Progenitor cell of endocrine pancreas (in vitro differentiated cells): ENCODE results near the gene TTLL3. TPM values are rescaled to one million over a fixed set of nuclear protein-coding genes. Genes with fewer than 3 reads are reported as not detected.

Experiments used
- DNase-seq: peaks from one replicate; pipeline ENCODE4 v3.0.0; 2021; ENCODE audit warnings: low spot score; ENCODE audit not compliant: unreplicated experiment
- H3K27ac Mint-ChIP-seq: 2 replicates; pipeline ENCODE4 v1.8.0; 2021; ENCODE audit warnings: mild to moderate bottlenecking, moderate library complexity, mixed read lengths
- H3K27me3 Mint-ChIP-seq: 2 replicates; pipeline ENCODE4 v1.8.0; 2021; ENCODE audit warnings: mixed read lengths
- H3K36me3 Mint-ChIP-seq: 2 replicates; pipeline ENCODE4 v1.8.0; 2022; ENCODE audit warnings: mixed read lengths; ENCODE audit not compliant: insufficient read depth
- H3K4me1 Mint-ChIP-seq: 2 replicates; pipeline ENCODE4 v1.8.0; 2021; ENCODE audit warnings: low read depth, mixed read lengths
- H3K4me3 Mint-ChIP-seq: 2 replicates; pipeline ENCODE4 v1.8.0; 2021; ENCODE audit warnings: low read depth, mild to moderate bottlenecking, moderate library complexity, mixed read lengths
- H3K9me3 Mint-ChIP-seq: 2 replicates; pipeline ENCODE4 v1.8.0; 2021; ENCODE audit warnings: low read depth, mixed read lengths
- total RNA-seq: library from RNA; stranded (reverse); gene quantifications from 2 replicates; pipeline ENCODE4 v1.2.1, GENCODE V29; 2021
- TF ChIP-seq, protein P1 (sequence below): fragments of 200-600 bp; sonication (generic); IDR thresholded peaks from one replicate; pipeline ENCODE4 v1.5.0; 2021; ENCODE audit warnings: antibody characterized with exemption, mild to moderate bottlenecking; ENCODE audit not compliant: unreplicated experiment

The TTLL3 gene
- total RNA-seq, 1 donor from 2014 or later, result 51.6 TPM

DNA sequence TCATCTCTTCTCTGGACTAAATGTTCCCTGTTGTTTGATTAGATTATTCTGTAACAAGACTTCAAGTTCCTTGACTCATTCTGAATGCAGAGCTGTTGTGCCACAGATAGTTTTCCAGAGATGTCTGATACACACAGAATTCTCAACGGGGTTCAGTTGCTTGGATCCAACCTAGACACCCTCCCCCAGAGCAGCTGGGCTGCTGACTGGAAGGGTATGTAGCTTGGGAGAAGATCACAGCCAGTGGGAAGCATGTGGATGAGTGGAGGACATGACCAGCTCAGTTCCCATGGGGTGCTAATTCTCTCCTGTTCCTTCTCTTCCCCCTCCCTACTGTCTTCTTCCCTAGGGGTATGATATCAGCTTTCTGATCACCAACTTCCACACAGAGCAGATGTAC is 6.6 kb upstream of the TTLL3 start:
- TF ChIP-seq, protein P1, sequence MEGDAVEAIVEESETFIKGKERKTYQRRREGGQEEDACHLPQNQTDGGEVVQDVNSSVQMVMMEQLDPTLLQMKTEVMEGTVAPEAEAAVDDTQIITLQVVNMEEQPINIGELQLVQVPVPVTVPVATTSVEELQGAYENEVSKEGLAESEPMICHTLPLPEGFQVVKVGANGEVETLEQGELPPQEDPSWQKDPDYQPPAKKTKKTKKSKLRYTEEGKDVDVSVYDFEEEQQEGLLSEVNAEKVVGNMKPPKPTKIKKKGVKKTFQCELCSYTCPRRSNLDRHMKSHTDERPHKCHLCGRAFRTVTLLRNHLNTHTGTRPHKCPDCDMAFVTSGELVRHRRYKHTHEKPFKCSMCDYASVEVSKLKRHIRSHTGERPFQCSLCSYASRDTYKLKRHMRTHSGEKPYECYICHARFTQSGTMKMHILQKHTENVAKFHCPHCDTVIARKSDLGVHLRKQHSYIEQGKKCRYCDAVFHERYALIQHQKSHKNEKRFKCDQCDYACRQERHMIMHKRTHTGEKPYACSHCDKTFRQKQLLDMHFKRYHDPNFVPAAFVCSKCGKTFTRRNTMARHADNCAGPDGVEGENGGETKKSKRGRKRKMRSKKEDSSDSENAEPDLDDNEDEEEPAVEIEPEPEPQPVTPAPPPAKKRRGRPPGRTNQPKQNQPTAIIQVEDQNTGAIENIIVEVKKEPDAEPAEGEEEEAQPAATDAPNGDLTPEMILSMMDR, result no peak
- Mint-ChIP-seq H3K4me1 (no peaks in the 10 kb centered on the region), H3K9me3 (no peaks in the 10 kb centered on the region), H3K4me3 (no peak overlapping the region), H3K27me3 (no peaks in the 10 kb centered on the region), H3K36me3 (peaks cover 20% of the 10 kb centered on the region), H3K27ac (peak overlapping the region; percentile 38)
- DNase-seq, result no peak

DNA sequence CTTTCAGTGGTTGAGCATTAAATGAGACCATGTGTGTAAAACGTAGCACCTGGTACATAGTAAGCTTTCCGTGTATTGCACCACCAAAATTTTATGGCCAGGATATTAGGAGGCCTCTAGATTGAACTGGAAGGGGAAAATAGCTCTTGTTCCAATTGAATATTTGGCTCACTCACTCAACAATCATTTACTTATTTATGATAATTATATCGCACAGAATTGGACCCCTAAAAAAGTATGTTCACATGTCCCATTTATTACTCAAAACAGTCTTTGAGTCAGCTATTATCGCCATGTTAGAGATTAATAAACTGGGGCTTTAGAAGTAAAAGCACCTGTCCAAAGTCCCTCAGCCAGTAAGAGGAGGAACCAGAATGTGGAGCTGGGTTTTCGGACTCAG is 5.1 kb upstream of the TTLL3 start:
- H3K4me3 Mint-ChIP-seq, result no peak overlapping the region
- no peak overlapping the region for H3K27ac Mint-ChIP-seq
- no peaks in the 10 kb centered on the region for H3K27me3 Mint-ChIP-seq
- H3K9me3 Mint-ChIP-seq, result no peaks in the 10 kb centered on the region
- TF ChIP-seq, protein P1, result no peak
- H3K4me1 Mint-ChIP-seq, result peaks cover 4% of the 10 kb centered on the region
- no peak for DNase-seq
- H3K36me3 Mint-ChIP-seq, result peaks cover 19% of the 10 kb centered on the region

DNA sequence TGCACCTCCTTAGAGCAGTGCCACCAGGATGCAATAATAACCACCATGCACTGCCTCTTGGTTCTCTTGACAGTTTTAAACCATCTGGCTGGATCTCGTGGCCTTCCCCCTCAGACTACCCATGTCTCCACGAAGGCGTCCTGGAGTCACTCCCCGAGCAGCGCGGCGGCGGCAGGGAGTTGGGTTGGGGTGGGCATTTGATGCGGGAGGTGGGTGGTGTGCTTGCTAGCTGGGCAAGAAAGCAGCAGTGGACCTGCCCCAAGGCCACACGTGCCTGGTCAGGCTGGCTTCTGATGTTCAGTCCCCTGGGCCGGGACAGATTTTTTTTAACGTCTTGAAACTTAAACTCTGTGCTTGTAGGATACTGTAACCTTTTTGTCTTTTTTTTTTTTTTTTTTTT is 3.9 kb upstream of the TTLL3 start:
- TF ChIP-seq, protein P1, result no peak
- Mint-ChIP-seq H3K27me3 (peaks cover 6% of the 10 kb centered on the region), H3K4me3 (no peak overlapping the region), H3K36me3 (peaks cover 17% of the 10 kb centered on the region), H3K9me3 (no peaks in the 10 kb centered on the region), H3K27ac (peak overlapping the region; percentile 20), H3K4me1 (peaks cover 7% of the 10 kb centered on the region)
- no peak for DNase-seq

DNA sequence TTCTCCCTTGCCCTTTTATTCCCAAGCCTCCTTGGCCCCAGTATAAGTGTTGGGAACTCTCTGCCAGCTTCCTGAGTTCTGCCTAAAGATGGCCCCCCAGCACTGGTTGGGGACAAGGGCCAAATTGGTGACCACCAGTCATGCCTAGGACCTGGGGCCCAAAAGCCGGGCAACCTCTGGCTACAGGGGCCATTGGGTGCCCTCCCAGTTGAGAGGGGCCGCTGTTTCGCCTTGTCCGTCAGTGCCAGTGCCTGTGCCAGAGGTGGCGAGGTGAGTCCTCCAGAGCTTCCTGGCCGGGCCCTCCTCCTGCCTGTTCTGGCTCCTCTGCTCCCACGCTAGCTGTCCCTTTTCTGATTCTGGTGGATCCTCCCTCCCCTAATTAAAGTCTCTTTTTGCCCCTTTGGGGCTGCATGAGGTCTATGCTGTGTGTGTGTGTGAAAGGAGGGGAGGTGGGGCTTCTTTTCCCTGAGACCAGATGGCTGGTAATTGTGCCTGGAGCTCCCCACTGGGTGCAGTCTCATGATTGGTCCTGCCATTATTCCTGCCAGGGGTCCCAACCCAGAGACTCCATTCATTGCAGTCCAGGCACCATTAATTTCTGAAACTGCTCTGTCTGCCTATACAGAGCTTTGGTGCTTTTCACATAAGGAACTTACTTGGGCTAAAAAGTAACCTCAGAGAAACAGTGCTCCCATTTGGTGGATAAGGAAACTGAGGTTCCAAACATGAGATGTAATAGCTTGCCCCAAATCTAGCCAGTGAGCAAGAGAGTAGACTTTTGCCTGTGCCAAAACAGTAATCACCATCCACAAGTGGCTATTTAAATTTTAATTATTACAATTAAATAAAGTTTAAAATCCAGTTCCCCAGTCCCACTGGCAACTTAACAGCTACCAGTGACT is 3.1 kb upstream of the TTLL3 start:
- Mint-ChIP-seq H3K27ac (no peak overlapping the region), H3K4me1 (peaks cover 9% of the 10 kb centered on the region), H3K9me3 (no peaks in the 10 kb centered on the region), H3K27me3 (peaks cover 13% of the 10 kb centered on the region), H3K4me3 (no peak overlapping the region), H3K36me3 (peaks cover 15% of the 10 kb centered on the region)
- TF ChIP-seq, protein P1, result no peak
- no peak for DNase-seq

DNA sequence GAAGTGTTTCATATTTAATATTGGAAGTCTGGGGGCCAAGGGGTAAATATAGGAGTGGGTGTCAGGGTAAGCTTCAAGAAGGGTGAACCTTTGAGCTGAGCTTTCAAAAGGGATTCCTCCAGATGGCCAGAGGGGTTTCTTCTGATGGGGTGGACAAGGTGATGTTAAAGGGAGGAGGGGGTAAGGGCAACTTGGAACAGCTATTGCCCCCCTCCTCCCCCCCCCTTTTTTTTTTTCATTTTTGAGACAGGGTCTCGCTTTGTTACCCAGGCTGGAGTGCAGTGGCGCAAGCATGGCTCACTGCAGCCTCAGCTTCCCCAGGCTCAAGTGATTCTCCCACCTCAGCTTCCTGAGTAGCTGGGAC is 2.1 kb upstream of the TTLL3 start:
- no peak overlapping the region for H3K4me3 Mint-ChIP-seq
- TF ChIP-seq, protein P1, result no peak
- H3K4me1 Mint-ChIP-seq, result peaks cover 9% of the 10 kb centered on the region
- no peak overlapping the region for H3K27ac Mint-ChIP-seq
- no peak for DNase-seq
- H3K27me3 Mint-ChIP-seq, result peaks cover 13% of the 10 kb centered on the region
- no peaks in the 10 kb centered on the region for H3K9me3 Mint-ChIP-seq
- peaks cover 13% of the 10 kb centered on the region for H3K36me3 Mint-ChIP-seq
